ENCODE results near the gene TENM4.

The TENM4 gene

DNA sequence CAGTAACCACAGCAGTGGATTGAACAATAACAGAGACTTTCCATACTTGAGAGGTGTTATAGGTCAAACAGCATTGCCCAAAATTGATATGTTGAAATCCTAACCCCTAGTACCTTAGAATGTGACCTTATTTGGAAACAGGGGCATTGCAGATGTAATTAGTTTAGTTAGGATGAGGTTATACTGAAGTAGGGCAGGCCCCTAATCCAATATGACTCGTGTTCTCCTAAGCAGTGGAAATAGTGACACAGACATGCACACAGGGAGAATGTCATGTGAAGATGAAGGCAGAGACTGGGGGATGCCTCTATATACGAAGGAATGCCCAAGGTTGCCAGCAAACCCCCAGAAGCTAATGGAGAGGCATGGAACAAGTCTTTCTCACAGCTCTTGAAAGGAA, 270.5 kb downstream of the TENM4 start:
- no peak for TF ChIP-seq POLR2AphosphoS5 (IDR thresholded peaks at IDR 0.05; ENCODE audit: low read depth, low read length)

GRCh38 chr11:79168530-79169110, 272.2 kb downstream of the TENM4 start:
- TF ChIP-seq FOXP2 (optimal IDR thresholded peaks at IDR 0.05; ENCODE audit: borderline replicate concordance, extremely low read depth, extremely low read length, insufficient read depth): no peak
- TF ChIP-seq SIN3A (IDR thresholded peaks at IDR 0.05; ENCODE audit: borderline replicate concordance, insufficient read depth, low read length): no peak
- no peak for TF ChIP-seq REST (IDR thresholded peaks at IDR 0.05; ENCODE audit: insufficient read depth in 1 of 2, low read depth in 2 of 2, low read length in 2 of 2)
- TF ChIP-seq POLR2AphosphoS5 (IDR thresholded peaks at IDR 0.05; ENCODE audit: low read depth, low read length): no peak
- TF ChIP-seq TAF1 (IDR thresholded peaks at IDR 0.05; ENCODE audit: borderline replicate concordance, insufficient read depth, low read length): no peak

- no peak for TF ChIP-seq REST (IDR thresholded peaks at IDR 0.05; ENCODE audit: insufficient read depth in 1 of 2, low read depth in 2 of 2, low read length in 2 of 2)
- TF ChIP-seq FOXP2 (optimal IDR thresholded peaks at IDR 0.05; ENCODE audit: borderline replicate concordance, extremely low read depth, extremely low read length, insufficient read depth): no peak
- TF ChIP-seq POLR2AphosphoS5 (IDR thresholded peaks at IDR 0.05; ENCODE audit: low read depth, low read length): no peak
- TF ChIP-seq TAF1 (IDR thresholded peaks at IDR 0.05; ENCODE audit: borderline replicate concordance, insufficient read depth, low read length): no peak
- no peak for TF ChIP-seq SIN3A (IDR thresholded peaks at IDR 0.05; ENCODE audit: borderline replicate concordance, insufficient read depth, low read length)
These were observed 273.2 kb downstream of the TENM4 start for GRCh38 chr11:79167510-79168188.

DNA sequence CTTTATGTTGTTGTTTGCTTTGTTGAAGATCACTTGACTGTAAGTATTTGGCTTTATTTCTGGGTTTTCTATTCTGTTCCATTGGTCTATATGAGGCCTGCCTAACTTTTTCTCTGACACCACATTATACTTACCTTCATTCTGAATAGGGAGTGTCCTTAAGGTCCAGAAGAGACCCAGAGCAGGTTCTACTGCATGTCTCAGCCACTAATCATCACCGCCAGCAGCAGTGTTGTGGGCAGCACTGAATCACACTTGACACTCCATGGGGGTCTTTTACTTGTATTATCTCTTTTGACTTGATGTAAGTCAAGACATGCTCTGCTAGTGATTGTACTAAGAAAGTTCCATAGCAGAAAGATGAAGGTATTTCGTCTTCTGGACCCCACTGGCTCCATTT, 274.9 kb downstream of the TENM4 start:
- TF ChIP-seq FOXP2 (optimal IDR thresholded peaks at IDR 0.05; ENCODE audit: borderline replicate concordance, extremely low read depth, extremely low read length, insufficient read depth) (no peak), REST (IDR thresholded peaks at IDR 0.05; ENCODE audit: insufficient read depth in 1 of 2, low read depth in 2 of 2, low read length in 2 of 2) (no peak), POLR2AphosphoS5 (IDR thresholded peaks at IDR 0.05; ENCODE audit: low read depth, low read length) (no peak), SIN3A (IDR thresholded peaks at IDR 0.05; ENCODE audit: borderline replicate concordance, insufficient read depth, low read length) (no peak), TAF1 (IDR thresholded peaks at IDR 0.05; ENCODE audit: borderline replicate concordance, insufficient read depth, low read length) (no peak)

- no peak for TF ChIP-seq FOXP2 (optimal IDR thresholded peaks at IDR 0.05; ENCODE audit: borderline replicate concordance, extremely low read depth, extremely low read length, insufficient read depth)
- TF ChIP-seq POLR2AphosphoS5 (IDR thresholded peaks at IDR 0.05; ENCODE audit: low read depth, low read length): no peak
- no peak for TF ChIP-seq REST (IDR thresholded peaks at IDR 0.05; ENCODE audit: insufficient read depth in 1 of 2, low read depth in 2 of 2, low read length in 2 of 2)
- no peak for TF ChIP-seq SIN3A (IDR thresholded peaks at IDR 0.05; ENCODE audit: borderline replicate concordance, insufficient read depth, low read length)
- TF ChIP-seq TAF1 (IDR thresholded peaks at IDR 0.05; ENCODE audit: borderline replicate concordance, insufficient read depth, low read length): no peak
These were observed 279.9 kb downstream of the TENM4 start for GRCh38 chr11:79160791-79161403.
